GM18526 (cell line): ENCODE data around the gene MPO.

Experiments
- POLR2A ChIP-seq: IDR thresholded peaks from 3 replicates; pipeline ENCODE4 v1.6.1; 2011; ENCODE audit not compliant: insufficient read length; ENCODE audit errors: extremely low read depth

The MPO gene

DNA sequence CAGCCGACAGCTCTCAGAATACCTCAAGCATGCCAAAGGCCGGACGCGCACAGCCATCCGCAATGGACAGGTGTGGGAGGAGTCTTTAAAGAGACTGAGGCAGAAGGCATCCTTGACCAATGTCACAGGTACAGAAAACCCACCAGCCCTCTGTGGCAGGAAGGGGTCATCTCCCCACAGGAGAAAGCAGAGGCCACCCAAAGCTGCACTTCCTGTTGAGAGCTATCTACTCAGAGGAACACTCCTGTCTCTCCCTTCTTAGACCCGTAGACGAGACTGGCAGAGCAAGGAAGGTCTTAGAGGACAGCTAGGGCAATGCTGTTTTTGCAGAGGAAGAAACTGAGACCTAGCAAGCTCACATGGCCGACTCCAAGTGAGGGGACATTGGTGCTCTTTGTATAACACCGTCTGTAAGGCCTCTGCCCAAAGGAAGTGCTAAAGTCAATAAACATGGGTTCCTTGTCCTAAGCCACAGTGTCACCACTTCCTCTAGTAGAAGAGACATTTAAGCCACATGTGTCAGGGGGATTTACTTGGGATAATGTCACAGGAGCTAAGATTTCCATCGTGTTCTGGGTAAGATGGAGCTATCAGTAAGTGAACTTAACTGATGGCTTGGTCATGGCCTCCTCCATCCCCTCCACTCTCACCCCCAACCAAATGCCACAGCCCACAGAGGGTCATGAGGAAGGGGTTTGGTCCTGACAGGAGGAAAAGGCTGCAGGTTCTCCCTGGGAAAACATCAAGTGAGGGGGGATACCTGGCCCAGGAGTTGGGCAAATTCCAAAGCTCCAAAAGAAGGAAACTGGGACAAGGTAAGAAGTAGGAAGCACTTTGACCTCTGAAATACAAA, 33.0 kb downstream of the MPO start:
- TF ChIP-seq POLR2A: no peak

DNA sequence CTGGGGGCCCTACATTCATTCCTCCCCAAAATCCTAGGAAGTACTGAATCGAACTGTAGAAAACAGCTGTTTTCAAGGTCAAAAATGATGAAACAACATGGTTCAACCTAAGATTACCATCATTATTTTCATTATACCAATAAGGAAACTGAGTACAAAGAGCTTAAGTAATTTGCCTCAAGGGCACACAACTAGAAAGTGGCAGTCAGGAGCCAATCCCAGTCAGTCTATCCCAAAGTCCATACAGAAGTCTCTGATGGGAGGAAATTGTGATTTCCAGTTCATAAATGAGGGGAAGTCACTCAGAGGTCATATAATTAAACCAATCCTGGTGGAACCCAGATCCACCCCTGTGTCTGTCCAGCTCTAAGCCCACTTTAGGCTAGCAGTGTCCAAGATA, 34.0 kb downstream of the MPO start:
- no peak for TF ChIP-seq POLR2A

DNA sequence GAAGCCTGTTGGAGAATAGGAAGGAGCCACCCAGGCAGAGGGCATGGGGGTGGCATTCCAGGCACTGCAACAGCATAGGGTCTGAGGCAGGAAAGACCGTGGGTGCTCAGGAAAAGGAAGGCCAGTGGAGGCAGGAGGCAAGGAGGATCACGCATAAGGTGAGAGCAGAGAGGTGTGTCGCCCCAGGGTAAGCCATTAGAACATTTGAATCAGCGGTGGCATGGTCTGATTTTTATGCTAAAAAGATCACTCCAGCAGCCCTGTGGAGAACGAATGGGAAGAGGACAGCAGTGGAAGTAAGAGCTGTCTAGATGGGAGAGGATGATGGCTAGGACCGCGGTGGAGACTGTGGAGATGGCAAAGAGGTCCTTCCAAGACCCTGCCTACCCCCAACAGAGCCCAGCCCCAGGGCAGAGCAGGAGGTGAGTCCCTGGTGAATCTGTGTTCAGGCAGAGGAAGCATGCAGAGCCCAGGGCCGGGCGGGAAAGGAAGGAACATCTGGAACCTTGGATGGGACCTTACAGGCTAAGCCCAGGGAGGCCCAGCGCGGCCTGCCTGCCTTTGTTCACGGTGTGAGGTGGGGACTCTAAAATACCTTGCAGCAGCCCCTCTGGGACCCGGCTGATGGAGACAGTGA, 34.5 kb downstream of the MPO start:
- no peak for TF ChIP-seq POLR2A

DNA sequence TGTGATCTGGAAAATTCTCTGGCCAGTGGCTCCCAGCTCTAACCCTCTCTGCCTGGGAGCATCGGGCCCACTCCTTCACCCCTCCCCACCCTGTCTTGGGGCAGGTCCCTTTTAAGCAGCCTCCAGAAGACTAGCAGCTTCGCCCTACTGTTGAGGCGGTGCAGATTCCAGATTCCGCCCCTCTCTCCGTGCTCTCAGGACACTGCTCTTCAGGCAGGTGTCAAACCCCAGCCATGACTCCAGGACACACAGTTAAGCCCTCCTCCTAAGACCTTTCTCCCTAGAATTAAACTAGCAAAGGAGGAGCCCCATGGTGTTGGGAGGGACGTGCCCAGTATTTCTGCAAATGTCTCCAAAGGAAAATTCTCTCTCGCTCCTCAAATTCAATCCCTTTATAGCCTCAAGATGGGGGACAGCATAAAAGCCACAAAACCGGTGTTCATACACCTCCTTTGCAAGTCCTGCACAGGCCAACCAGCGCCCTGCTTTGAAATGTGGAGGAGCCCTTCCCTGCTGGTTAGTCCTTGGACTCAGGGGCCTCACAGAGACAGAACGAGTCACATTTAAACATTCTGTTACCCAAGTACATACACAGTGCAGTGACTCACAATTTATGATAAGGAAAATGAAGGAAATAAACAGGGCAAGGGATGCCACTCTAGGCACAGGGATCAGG, 35.2 kb downstream of the MPO start:
- TF ChIP-seq POLR2A: no peak

DNA sequence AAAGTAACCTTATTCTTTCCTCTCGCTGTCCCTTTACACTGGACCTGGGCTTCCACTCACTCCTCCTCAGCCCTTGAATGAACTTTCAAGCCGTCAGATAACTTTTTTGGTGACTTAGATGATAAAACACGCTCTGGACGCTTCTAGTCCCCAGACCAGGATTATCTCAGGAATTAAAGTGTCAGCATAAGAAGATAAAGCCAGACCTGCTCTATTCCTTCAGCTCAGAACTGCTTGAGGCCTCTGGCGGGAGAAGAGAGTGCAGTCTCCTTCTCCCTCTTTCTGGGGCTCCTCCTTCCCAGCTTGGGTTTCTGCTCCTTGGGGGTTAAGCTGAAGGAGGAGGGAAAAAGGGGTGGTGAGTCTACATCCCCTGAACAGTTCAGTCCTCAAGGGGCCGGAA, 35.8 kb downstream of the MPO start:
- no peak for TF ChIP-seq POLR2A

DNA sequence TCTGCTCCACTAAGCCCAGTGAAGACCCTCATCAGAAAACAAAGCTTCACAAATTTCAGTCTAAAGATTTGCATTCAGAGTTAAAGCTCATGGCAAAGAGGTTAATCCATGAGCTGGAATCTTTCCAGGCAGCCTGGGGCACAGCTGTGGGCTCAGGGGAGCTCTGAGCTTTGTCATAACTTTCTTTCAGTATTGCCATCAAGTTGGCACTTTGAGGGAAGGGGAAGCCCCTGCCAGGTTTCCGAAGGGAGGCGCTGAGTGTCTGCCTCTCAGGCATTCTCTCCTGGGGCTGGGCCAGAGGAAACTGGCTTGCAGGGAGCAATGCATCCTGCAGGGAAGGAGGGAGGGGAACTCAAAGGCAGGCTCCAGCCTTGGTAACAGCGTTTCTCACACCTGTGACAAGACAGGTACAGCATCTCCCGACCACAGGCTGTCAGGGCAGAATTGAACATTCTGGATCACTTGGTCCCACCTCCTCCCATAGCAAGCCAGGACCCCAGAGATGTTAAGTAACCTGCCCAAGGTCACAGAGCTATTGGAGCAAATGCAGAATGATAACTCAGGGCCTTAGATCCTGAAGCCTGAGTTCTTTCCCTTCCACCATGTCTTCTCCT, 38.5 kb downstream of the MPO start:
- no peak for TF ChIP-seq POLR2A

DNA sequence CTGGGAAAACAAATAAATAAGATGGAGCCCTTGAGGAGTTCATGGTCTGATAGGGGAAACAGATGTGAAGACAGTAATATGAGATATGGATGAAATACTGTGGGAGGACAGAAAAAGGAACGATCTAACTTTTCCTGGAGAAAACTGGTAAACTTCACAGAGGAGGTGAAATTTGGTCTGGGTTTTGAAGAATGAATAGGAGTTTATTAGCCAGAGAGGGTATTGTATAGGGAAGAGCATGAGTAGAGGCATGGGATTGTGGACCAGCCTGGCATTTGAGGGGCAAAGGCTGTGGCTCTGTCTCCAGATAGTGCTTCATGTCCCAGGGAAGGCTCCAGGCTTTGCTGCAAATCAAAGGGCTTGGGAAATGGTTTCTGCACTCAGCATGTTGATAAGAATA, 40.7 kb downstream of the MPO start:
- no peak for TF ChIP-seq POLR2A

DNA sequence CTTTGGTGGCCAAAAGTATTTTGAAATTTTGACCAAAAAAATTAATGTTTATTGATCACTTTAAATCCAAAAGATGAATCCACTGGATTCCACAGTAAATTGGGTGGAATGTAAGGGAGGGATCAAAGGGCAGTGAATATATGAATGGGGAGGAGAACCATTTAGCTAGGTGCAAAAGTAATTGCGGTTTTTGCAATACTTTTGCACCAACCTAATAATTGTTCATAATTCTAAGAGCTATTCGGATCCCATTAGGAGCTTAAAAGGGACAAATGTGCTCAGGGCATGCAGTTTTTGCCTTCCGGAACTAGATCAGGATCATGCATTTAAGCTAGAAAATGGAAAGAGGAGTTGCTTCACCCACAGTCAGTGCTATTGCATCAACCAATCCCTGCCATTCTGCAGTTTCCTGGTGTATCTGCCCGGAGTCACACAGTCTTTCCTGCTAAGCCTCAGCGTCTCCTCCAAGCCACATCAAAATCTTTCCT, 42.5 kb downstream of the MPO start, which contains the start of gene LPO:
TSS of gene LPO (plus strand) at position 438 of the 488 bp plus-strand sequence. CDS start 4,396 bp downstream, outside the sequence.
- TF ChIP-seq POLR2A: no peak

DNA sequence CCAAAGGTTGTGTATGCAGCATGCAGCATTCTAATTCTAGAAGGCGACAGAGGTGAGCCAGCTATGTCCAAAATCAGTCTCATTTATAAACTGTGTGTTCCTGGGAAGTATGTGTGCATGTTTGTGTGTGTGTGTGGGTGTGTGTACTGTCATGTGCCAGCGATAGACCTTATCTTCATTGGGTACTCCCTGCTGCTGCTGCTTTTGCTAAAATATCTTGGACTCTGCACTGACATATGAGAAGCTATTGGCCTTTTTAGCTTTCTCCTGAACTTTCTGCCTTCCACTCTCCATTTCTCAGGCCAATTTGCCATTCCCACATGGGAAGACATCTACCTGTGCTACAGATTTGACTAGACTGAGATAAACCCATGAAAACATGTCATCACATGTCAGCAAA, 44.3 kb downstream of the MPO start:
- TF ChIP-seq POLR2A: no peak

DNA sequence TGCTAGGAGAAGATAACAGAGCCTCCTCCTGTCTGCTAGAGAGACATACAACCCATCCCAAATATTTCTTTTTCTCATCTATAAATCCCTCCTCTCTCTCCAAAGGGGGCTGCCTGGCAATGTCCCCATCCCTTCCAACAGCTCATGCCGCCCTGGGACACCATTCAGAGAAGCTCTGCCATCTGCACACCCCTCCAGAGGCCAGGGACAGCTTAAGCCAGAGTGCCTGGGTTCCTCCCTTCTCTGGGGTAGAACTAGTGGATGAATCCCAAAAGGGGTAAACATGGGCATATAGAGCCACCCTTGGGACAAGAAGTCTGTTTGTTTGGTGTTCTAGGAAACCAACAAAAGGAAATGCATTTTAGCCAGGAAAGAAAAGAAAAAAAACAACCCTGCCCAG, 44.9 kb downstream of the MPO start:
- TF ChIP-seq POLR2A: no peak

DNA sequence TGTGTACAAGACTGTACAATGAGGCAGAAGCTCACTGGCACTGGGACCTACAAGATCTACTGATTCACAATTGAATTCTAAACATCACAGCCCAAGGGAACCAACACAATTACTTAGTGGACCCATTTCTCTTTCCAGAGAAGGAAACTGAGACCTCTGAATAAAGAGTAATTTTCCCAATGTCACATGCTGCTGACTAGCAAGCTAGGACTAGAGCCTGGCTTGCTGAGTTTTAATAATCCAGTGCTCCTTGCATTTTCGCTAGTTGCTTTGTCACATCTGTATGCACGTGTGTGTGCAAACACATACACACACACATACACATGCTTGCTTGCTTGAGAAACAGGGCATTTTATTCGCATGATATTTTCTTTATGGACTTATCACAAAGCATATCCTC, 46.2 kb downstream of the MPO start:
- no peak for TF ChIP-seq POLR2A

DNA sequence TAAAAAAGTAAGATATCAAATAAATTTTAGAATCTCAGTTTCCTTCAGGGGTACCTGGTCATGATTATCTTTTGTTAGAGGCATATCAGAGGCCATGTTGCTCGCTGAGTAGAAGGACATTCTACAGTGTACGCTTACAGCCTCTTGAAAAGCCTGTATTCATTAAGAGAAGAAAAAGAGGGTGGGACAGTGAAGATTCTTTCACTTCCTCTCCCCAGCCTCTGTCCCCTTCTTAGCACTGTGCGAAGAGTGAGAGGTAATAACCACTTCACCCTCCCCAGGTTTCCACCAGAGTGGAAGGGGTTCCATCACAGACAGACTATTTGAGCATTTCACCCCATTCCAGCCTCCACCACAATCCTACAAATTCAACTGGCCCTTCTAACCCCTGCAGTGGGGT, 47.2 kb downstream of the MPO start:
- TF ChIP-seq POLR2A: no peak

DNA sequence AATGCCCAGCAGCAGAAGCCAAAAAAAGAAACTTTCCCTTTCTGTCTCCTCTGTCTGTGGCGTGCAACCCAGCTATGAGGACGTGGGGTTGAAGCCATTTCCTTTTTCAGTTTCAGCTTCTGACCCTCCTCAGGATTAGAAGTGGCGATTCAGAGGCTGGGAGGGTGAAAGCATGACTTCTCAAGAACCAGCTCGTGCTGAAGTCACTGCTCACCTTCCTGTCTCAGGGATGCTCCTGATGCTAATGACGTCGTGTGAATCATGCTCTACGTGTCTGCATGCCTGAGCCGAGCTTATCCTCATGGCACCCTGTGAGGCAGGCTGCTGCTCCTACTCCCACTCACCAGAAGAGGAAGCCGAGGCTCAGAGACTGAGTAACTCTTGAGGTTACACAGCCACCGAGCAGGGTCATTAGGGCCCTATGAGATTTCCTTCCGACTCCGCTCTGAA, 48.0 kb downstream of the MPO start:
- no peak for TF ChIP-seq POLR2A

DNA sequence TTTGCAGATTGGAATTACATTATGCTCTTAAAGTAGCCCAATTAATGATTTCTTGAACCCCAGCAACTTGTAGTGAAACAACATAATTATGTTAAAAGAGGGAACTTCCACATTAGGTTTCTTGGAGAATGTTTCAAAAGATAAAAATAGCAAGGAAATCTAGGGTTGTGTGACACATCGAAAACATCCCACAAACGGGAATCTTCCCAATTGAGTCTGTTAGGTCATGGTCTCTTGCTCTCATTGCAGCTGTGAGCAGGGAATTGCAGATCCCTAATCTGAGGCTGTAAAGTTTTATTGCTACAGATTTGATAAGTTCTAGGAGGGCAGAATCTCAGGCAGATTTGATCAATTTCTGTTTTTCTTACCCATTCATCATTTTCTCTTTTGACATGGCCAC, 49.1 kb downstream of the MPO start:
- TF ChIP-seq POLR2A: no peak

DNA sequence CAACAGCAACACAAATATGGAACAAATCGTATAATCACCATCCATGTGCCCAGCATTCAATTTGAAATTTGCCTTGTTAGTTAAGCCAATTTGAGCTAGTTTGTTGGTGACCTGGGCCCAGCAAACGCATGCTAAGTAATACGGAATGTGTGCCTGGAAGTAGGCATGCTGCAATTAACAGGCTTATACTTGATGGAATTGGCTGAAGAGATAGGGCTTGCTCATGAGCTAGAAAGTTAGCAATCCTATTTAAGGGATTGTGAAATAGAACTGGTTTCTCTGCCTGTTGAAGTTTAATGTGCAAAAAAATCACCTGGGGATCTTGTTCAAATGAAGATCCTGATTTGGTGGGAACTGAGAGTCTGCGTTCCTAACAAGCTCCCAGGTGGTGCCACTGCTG, 50.9 kb downstream of the MPO start:
- no peak for TF ChIP-seq POLR2A
